MM.1S (cell line): ENCODE measurements around the gene POFUT2.

Experiments used
- DNase-seq: peaks from one replicate; pipeline ENCODE4 v3.0.0-alpha.2; 2015
- H2AFZ ChIP-seq: fragments of 300-600 bp; sonication (generic); 2 replicates; pipeline ENCODE4 v1.6.0; 2016; ENCODE audit warnings: antibody characterized with exemption, low read length
- H3F3A ChIP-seq: fragments of 300-600 bp; sonication (generic); 2 replicates; pipeline ENCODE4 v1.6.1; 2016; ENCODE audit warnings: mild to moderate bottlenecking, antibody characterized with exemption, low read length, moderate library complexity, mixed read lengths; ENCODE audit not compliant: insufficient read depth
- H3K27ac ChIP-seq: fragments of 300-600 bp; sonication (generic); 2 replicates; pipeline ENCODE4 v1.5.1; 2016; ENCODE audit warnings: mild to moderate bottlenecking, low read length
- H3K27me3 ChIP-seq: fragments of 300-600 bp; sonication (generic); replicated peaks from 2 replicates; pipeline ENCODE4 v1.6.0; 2016; ENCODE audit warnings: low read length; ENCODE audit not compliant: insufficient read depth
- H3K36me3 ChIP-seq: fragments of 300-600 bp; sonication (generic); replicated peaks from 2 replicates; pipeline ENCODE4 v1.6.1; 2016; ENCODE audit warnings: mild to moderate bottlenecking, low read length, mixed read lengths; ENCODE audit not compliant: insufficient read depth
- H3K4me1 ChIP-seq: fragments of 300-600 bp; sonication (generic); 2 replicates; pipeline ENCODE4 v1.6.1; 2016; ENCODE audit warnings: low read length, mixed read lengths
- H3K4me2 ChIP-seq: fragments of 300-600 bp; sonication (generic); 2 replicates; pipeline ENCODE4 v1.6.0; 2016; ENCODE audit warnings: low read depth, low read length
- H3K4me3 ChIP-seq: fragments of 300-600 bp; sonication (generic); 2 replicates; pipeline ENCODE4 v1.5.1; 2016; ENCODE audit warnings: low read length, mixed read lengths
- H3K79me2 ChIP-seq: fragments of 300-600 bp; sonication (generic); 2 replicates; pipeline ENCODE4 v1.6.1; 2016; ENCODE audit warnings: mixed run types, low read length, mixed read lengths
- H3K9ac ChIP-seq: fragments of 300-600 bp; sonication (generic); 2 replicates; pipeline ENCODE4 v1.6.1; 2016; ENCODE audit warnings: low read length, mixed read lengths
- H3K9me2 ChIP-seq: fragments of 300-600 bp; sonication (generic); replicated peaks from 2 replicates; pipeline ENCODE4 v1.6.1; 2016; ENCODE audit warnings: mild to moderate bottlenecking, low read length, mixed read lengths; ENCODE audit not compliant: insufficient read depth
- H3K9me3 ChIP-seq: fragments of 300-600 bp; sonication (generic); replicated peaks from 2 replicates; pipeline ENCODE4 v1.6.1; 2016; ENCODE audit warnings: mild to moderate bottlenecking, low read length, mixed read lengths; ENCODE audit not compliant: insufficient read depth
- H4K20me1 ChIP-seq: fragments of 300-600 bp; sonication (generic); 2 replicates; pipeline ENCODE4 v1.6.1; 2016; ENCODE audit warnings: mild to moderate bottlenecking, low read length, moderate library complexity, mixed read lengths; ENCODE audit not compliant: insufficient read depth
- EZH2 ChIP-seq: fragments of 300-600 bp; sonication (generic); optimal IDR thresholded peaks from 2 replicates; pipeline ENCODE3; 2017; ENCODE audit warnings: low read depth, mild to moderate bottlenecking, antibody characterized with exemption, low read length, mixed read lengths
- EZH2phosphoT487 ChIP-seq: fragments of 300-600 bp; sonication (generic); IDR thresholded peaks from 2 replicates; pipeline ENCODE4 v1.6.1; 2018; ENCODE audit warnings: antibody characterized with exemption, low read length
- TF ChIP-seq, protein P1 (sequence below): fragments of 300-600 bp; sonication (generic); IDR thresholded peaks from 2 replicates; pipeline ENCODE4 v1.5.1; 2016; ENCODE audit warnings: antibody characterized with exemption, low read length, mixed read lengths

Gene POFUT2

DNA sequence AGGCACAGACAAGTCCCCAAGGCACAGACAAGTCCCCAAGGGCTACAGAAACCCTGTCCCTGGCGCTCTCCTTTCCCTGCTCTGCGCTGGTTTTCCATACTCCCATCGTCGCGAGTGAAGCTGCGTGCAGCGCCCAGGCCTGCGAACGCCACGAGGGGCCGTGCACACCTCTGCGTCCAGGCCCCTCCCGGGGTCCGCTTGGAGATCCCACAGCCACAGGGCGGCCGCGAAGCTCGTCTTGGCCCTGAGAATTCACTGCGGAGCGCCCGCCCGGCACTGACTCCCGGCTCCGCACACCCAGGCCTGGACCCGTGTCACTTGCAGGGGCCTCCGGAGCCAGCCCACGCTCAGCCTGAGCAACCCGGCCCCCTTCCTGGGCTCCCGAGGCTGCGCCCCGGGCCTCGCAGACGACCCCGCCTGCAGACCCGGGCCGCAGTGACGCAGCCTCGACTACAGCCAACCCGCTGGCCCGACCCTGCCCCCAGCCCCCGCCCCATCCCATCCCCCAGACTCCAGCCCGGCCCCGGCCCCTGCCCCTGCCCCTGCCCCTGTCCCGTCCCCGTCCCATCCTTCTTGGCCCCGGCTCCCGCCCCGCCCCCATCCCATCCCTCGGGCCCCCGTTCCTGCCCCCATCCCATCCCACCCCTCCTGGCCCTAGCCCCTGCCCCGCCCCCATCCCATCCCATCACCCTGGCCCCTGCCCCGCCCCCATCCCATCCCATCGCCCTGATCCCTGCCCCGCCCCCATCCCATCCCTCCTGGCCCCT, 841 bp downstream of the POFUT2 start:
- Histone ChIP-seq H2AFZ (no peak overlapping the region), H3K4me2 (no peak overlapping the region), H3K36me3 (0 out of 2 replicates have a peak, but pooled peaks cover 8% of the 10 kb centered on the region), H3K9me2 (no peaks in the 10 kb centered on the region), H3K4me1 (no peaks in the 10 kb centered on the region), H3K9ac (no peak overlapping the region), H3K27me3 (peaks cover 34% of the 10 kb centered on the region), H3F3A (no peaks in the 10 kb centered on the region), H3K4me3 (peak overlapping the region; percentile 88; the same call in 1 of the 2 replicates), H3K79me2 (no peaks in the 10 kb centered on the region), H3K27ac (no peak overlapping the region), H4K20me1 (no peaks in the 10 kb centered on the region), H3K9me3 (no peaks in the 10 kb centered on the region)
- TF ChIP-seq EZH2phosphoT487 = no peak
- no peak for TF ChIP-seq EZH2
- TF ChIP-seq, protein P1, sequence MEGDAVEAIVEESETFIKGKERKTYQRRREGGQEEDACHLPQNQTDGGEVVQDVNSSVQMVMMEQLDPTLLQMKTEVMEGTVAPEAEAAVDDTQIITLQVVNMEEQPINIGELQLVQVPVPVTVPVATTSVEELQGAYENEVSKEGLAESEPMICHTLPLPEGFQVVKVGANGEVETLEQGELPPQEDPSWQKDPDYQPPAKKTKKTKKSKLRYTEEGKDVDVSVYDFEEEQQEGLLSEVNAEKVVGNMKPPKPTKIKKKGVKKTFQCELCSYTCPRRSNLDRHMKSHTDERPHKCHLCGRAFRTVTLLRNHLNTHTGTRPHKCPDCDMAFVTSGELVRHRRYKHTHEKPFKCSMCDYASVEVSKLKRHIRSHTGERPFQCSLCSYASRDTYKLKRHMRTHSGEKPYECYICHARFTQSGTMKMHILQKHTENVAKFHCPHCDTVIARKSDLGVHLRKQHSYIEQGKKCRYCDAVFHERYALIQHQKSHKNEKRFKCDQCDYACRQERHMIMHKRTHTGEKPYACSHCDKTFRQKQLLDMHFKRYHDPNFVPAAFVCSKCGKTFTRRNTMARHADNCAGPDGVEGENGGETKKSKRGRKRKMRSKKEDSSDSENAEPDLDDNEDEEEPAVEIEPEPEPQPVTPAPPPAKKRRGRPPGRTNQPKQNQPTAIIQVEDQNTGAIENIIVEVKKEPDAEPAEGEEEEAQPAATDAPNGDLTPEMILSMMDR = no peak
- DNase-seq = no peak

DNA sequence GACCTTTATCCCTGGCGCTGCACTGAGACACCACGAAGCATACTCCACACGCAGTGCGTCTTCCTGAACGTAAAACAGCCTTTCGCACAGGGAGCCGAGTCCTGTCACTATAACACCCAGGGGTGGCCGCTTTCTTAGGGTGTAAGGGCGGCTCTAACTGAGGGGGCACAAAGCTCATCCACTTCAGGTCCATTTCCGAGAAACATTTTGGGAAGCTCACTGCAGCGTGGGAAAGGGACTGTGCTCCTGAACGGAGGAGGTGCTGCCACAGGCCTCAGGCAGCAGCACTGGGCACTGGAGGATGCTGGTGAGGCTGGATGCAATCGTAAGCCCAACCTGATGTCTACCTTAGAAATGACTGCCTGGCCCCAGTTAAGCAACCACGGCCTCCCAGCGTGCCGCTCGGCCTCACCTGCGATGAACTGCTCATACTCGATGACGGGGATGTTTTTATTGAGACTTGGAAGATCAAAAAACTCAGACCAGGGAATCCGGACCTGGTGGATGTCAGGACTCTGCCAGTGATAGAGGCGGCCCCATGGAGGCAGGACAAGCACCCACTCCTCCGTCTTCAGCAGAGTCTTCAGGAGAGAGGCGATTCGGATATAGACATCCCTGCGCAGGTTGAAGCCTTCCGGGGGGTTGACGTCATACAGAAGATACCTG, 2.3 kb downstream of the POFUT2 start:
- no peak overlapping the region for H3K27ac ChIP-seq
- no peaks in the 10 kb centered on the region for H3F3A ChIP-seq
- no peaks in the 10 kb centered on the region for H4K20me1 ChIP-seq
- peaks cover 19% of the 10 kb centered on the region for H3K27me3 ChIP-seq
- no peaks in the 10 kb centered on the region for H3K9me2 ChIP-seq
- H3K36me3 ChIP-seq = 0 out of 2 replicates have a peak, but pooled peaks cover 8% of the 10 kb centered on the region
- H3K4me1 ChIP-seq = no peaks in the 10 kb centered on the region
- no peaks in the 10 kb centered on the region for H3K9me3 ChIP-seq
- no peak overlapping the region for H3K4me2 ChIP-seq
- H3K4me3 ChIP-seq = no peak overlapping the region
- DNase-seq = no peak
- no peak overlapping the region for H3K9ac ChIP-seq
- no peak for TF ChIP-seq EZH2phosphoT487
- TF ChIP-seq, protein P1 = no peak
- TF ChIP-seq EZH2 = no peak
- H2AFZ ChIP-seq = no peak overlapping the region
- H3K79me2 ChIP-seq = no peaks in the 10 kb centered on the region

DNA sequence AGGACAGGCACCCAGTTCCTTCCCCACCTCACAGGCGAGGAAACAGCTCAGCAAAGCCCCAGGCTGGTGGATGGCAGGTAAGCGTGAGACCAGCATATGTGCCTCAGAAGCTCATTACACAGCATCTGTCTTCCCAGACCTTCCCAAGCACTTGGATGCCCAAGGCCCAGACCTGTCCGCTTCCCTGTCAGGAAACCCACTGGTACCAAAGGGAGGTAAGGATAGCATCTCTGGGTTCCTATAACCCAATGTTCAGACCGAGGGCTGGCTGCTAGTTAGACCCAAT, 3.3 kb downstream of the POFUT2 start:
- no peak overlapping the region for H3K4me2 ChIP-seq
- no peak overlapping the region for H3K9ac ChIP-seq
- no peaks in the 10 kb centered on the region for H3F3A ChIP-seq
- H3K4me3 ChIP-seq = no peak overlapping the region
- H3K27ac ChIP-seq = no peak overlapping the region
- H2AFZ ChIP-seq = no peak overlapping the region
- no peaks in the 10 kb centered on the region for H3K9me2 ChIP-seq
- DNase-seq = no peak
- H3K27me3 ChIP-seq = peaks cover 9% of the 10 kb centered on the region
- H3K9me3 ChIP-seq = no peaks in the 10 kb centered on the region
- H4K20me1 ChIP-seq = no peaks in the 10 kb centered on the region
- 0 out of 2 replicates have a peak, but pooled peaks cover 8% of the 10 kb centered on the region for H3K36me3 ChIP-seq
- H3K79me2 ChIP-seq = no peaks in the 10 kb centered on the region
- no peaks in the 10 kb centered on the region for H3K4me1 ChIP-seq
- TF ChIP-seq, protein P1 = no peak
